RWPE1 (cell line): Measurements from ENCODE around the gene PCDHGB2.
A peak's percentile ranks its signal among the peaks of the same experiment; 100 is the strongest.
"Not testable (repeated sequence)": the region's sequence is repeated elsewhere in the genome, so short reads cannot be mapped to it uniquely, and the experiment has no call there.

Source experiments
- CTCF ChIA-PET: fragments of 350-600 bp; sonication (Branson Sonifier 250); formaldehyde crosslinking; extraction: SDS; loops from one replicate; lab custom pipeline; 2021; lab: Yijun Ruan, JAX
- POLR2A ChIA-PET: fragments of 400-600 bp; formaldehyde crosslinking; extraction: SDS; loops from one replicate; lab custom pipeline; 2020; ENCODE audit warnings: antibody characterized with exemption; ENCODE audit not compliant: low non-redundant PET; lab: Yijun Ruan, JAX
- DNase-seq: peaks from one replicate; pipeline ENCODE4 v3.0.0; 2012; ENCODE audit warnings: low spot score
- H3K27ac ChIP-seq: fragments of 450-650 bp; 2 replicates; pipeline ENCODE4 v1.5.1; 2017
- CTCF ChIP-seq: fragments of 450-650 bp; conservative IDR thresholded peaks from 2 replicates; pipeline ENCODE4 v1.5.1; 2017; ENCODE audit warnings: low read depth, mild to moderate bottlenecking

Gene PCDHGB2

GRCh38 chr5:141407790-141408505 lies 48.2 kb downstream of the PCDHGB2 start, which contains the start of gene PCDHGB6:
Gene PCDHGB6, plus strand, starts transcription at chr5:141408021. Its CDS starts 182 bp downstream, at chr5:141408203.
- TF ChIP-seq CTCF, result peak; percentile 58
- H3K27ac ChIP-seq, POLR2A ChIA-PET, DNase-seq: not testable (repeated sequence)
- CTCF ChIA-PET, result interaction anchor here (0.6 to 0.9 kb wide), 4 partner anchors 9 to 1006 kb away, joined by 3 to 4 read pairs (median 3); partner anchors contain the start of genes PCDHGA8 and PCDHGB7

GRCh38 chr5:141409598-141410306 lies 50.0 kb downstream of the PCDHGB2 start:
- ChIA-PET CTCF (interaction anchor here (0.6 kb wide), 1 partner anchor 35 kb away, joined by 6 read pairs; no protein-coding TSS in a partner anchor), POLR2A (no interaction called here)
- H3K27ac ChIP-seq, result no peak overlapping the region
- TF ChIP-seq CTCF, result no peak
- DNase-seq, result no peak

GRCh38 chr5:141411575-141411974 lies 51.8 kb downstream of the PCDHGB2 start:
- TF ChIP-seq CTCF, result no peak
- ChIA-PET CTCF (interaction anchor here (3.3 kb wide), 1 partner anchor 152 kb away, joined by 11 read pairs; no protein-coding TSS in a partner anchor), POLR2A (no interaction called here)
- DNase-seq, result no peak
- H3K27ac ChIP-seq, result no peak overlapping the region
